Fibroblast of skin of right quadriceps (primary cell): Measurements from ENCODE around the gene TMIE.
"Not testable (repeated sequence)": the region's sequence is repeated elsewhere in the genome, so short reads cannot be mapped to it uniquely, and the experiment has no call there.

Experiments
- DNase-seq: peaks from one replicate; pipeline ENCODE4 v3.0.0-alpha.2; 2013

The TMIE gene

DNA sequence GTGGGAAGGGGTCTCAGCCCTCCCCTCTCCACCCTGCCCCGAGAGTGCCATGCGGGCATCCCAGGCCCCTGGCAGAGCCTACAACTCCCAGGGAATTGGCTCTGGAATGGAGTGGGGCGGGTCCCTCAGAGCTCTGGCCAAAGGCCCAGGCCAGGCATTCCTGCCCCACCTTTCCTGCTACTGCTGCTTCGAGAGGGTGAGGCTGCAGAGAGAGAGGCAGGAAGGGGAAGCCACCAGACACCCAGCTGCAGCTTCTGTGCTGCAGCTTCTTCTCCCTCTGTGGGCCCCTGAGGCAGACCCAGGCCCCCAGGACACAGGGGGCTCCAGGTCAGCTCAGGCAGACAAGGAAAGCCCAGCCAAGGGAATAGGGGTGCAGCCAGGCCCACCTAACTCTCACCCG lies 10.4 kb upstream of the TMIE start:
- no peak for DNase-seq

GRCh38 chr3:46692566-46692990 lies 8.6 kb upstream of the TMIE start:
- DNase-seq, result no peak

- DNase-seq, result no peak
Measured at GRCh38 chr3:46693038-46693891, 7.9 kb upstream of the TMIE start, which contains the start of gene ALS2CL. ALS2CL (minus strand) TSS chr3:46693679; CDS start chr3:46689440, 4,239 bp downstream.

- DNase-seq, result no peak
Measured at GRCh38 chr3:46693892-46694226, 7.3 kb upstream of the TMIE start.

DNA sequence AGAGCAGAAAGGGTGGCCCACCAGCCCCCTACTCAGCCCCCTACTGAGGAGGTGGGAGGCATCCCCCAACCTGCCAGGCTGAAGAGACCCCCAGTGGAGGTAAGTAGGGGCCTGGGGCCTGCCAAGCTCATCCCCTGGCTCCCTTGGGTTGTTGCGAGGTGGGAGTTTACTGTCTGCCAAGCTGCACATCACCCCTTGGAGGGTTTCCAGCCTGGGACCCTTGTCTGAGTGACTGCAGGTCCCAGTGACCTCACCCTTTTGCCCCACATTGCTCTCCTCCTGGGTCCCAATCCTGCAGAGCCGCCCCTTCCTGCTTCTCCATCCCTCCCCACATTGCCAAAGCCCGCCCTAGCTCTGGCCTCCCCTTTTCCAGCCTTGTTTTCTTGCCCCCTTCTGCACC lies 6.7 kb upstream of the TMIE start:
- no peak for DNase-seq

DNA sequence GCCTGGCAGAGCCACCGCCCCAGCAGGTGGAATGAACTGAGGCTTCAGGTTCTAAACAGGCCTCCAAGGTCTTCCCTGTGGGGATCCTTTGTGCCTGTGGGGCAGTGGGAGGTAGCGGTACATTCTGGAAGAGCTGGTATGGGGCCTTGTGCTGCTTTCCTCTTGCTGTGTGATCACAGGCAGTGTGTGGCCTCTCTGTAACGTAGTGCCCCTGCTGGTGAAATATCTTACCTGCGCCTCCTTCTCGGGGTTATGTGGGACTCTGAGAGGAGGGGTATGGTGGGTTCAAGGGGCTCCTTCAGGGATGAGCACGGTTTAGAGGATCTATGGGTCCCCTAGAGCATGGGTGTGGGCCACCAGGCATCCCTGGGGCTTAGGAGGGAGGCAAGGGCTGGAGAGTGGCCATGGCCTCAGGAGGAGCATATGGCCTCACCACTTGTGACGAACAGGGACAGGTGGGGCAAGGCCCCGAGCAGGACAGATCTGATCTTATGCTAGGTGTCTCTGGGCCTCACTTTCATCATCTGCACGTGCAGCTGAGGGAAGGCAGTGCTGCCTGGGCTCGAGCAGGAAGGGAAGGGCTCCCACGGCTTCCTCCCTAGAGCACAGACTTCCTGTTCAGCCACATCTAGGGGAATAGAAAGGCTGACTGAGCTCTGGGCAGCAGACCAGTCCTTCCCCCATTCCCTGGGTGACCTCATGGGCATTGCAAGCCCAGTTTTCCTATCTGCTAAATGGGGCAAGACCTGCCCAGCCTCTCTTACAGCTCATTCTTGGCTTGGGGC lies 5.8 kb upstream of the TMIE start:
- no peak for DNase-seq

GRCh38 chr3:46695962-46696894 lies 5.0 kb upstream of the TMIE start:
- DNase-seq, result peak; percentile 17

DNA sequence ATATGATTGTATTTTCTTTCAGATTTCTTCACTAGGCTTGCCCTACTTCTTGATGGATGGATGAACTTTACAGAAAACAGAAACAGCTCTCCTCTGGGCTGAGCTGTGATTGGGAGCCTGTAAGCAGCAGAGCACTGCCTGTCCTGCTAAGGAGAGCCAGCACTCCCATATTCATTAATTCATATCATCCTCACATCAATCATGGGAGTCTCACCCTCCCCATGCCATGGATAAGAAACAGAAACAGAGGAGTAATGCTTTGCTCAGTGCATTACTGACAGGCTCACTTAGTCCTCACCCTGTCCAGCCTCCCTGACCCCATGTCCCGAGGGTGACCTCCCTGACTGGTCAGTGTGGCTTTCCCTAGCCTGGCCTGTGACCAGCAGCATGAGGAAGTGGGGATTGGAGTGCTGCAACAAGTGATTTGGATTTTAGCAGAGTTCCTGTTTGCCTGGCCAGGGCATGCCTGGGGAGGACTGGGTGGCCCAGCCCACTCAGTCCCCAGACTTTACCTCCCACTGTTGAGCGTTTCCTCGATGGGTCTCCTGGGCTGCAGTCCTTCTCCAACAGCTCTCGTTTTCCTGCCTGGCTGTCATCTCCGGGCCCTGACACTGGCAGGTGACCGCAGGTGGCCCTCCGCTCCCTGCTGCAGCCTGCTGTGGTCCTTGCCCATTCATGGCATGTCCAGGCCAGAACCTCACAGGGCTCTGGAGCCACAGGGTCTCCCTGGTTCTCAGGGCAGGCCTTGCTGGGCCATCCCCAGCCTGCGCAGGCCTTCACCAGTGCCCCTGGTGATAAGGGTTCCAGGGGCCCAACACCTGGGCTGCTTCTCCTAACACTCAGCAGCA lies 1.3 kb upstream of the TMIE start:
- no peak for DNase-seq

GRCh38 chr3:46700772-46701171 lies 420 bp upstream of the TMIE start:
- DNase-seq, result no peak

- DNase-seq, result no peak
Measured at GRCh38 chr3:46702246-46703012, 1.2 kb downstream of the TMIE start.

GRCh38 chr3:46703013-46703520 lies 1.9 kb downstream of the TMIE start:
- no peak for DNase-seq

DNA sequence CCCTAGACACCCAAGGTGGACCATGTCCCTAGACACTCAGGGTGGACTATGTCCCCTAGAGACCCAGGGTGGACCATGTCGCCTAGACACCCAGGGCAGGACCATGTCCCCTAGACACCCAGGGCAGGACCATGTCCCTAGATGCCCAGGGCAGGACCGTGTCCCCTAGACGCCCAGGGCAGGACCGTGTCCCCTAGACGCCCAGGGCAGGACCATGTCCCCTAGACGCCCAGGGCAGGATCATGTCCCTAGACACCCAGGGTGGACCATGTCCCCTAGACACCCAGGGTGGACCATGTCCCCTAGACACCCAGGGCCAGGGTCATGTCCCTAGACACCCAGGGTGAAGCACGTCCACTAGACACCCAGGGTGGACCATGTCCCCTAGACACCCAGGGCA lies 3.2 kb downstream of the TMIE start:
- DNase-seq, result not testable (repeated sequence)

- DNase-seq, result peak; percentile 66
Measured at GRCh38 chr3:46705022-46705530, 3.9 kb downstream of the TMIE start.

DNA sequence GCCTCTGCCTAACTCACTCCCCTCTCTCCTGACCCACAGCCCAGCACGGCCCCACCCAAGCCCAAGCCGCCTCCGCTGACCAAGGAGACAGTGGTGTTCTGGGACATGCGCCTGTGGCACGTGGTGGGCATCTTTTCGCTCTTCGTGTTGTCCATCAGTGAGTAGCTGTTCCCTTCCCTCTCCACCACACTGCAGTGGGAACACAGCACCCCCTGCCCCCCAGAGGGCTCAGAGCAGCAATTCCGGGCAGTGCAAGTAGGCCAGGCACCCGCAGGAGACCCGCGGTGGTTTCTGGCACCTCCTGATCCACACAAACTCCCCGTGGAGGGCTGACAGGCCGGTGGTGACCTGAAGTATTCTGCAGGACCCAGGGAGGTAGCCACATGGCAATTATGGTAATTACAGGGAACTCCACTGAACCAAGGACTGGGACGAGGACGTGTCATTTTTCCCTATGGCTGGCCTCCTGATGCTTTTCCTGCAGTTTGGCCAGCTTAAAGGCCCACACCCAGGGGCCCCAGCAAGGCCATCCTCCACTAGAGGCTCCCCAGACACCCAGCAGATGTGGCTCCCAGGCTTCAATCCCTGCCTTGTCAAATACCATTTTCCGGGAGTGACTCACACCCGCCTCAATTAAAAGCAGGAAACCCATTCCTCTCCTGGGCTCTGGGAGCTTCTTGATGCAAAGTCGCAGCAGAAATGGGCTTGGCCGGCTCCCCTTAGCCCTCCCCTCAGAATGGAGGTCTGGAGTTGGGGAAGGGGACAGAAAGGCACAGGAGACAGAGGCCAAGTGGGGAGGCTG lies 4.8 kb downstream of the TMIE start:
- peak; percentile 85 for DNase-seq

DNA sequence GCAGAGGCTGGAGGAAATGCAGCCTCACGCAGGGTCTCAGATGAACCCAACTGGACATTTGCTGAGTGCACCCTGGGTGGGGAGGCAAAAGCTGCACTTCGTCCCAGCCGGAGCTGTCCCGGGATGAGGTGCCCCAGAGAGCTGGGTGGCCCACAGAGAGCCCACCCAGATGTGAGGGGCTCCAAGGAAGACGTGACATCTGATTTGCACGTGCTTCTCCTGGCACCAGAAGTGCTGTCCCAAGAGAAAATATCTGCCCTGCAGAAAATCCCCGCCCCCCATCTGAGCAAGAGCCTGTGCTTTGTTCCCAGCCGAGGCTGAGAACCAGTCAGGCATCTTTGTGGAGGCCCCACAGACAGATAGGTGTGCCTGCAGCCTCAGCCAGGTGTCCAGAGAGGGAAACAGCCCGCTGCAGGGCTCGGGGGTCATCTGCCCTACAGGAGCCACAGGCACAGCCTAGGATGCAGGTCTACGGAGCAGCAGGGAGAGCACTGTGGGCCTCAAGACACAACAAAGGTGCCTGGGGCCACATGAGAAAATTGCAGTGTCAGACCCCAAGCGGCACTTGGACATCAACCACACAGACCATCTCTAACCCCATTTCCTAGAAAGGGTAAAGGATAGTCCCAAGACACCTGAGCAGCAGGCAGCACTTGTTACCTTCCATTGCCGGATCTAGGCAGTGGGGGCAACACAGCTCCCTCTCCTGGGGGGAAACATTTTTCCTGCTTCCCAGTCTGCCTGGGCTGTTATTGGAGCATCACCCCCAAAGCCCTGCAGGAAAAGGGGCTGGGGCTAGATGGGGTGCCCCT lies 5.8 kb downstream of the TMIE start:
- DNase-seq, result no peak

- DNase-seq, result no peak
Measured at GRCh38 chr3:46707601-46708011, 6.4 kb downstream of the TMIE start.

DNA sequence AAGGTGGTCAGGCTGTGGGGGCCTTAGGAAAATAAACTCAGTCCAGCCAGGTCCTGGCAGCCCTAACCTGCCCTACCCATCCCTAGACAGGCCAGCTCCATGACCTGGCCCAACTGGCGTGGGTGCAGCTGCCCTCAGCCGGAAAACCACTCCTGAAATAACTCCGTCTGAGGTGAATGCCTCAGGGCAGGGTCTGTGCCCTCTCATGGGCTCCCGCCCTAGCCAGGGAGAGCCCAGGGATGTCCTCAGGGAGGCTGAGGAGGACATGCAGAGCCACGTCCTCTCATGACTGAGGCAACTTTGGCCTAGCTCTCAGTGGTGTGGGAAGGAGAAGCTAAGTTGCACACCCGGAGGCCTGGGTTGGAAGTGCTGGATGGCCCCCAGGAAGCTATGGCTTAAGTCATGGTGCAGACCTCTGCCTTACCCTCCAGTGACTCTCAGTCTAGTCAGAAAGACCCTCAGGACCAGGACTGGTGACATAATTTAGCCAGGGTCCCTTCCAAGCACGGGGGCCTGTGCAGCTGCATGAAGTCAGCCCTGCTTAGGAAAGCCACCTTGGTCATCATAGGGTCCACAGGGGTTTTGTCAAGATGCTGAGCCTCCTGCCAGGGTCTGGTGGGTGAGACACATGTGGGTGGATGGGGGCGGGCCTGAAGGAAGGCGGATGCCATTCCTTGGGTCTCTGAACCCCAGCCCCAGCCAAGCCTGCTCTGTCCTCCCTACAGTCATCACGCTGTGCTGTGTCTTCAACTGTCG lies 7.4 kb downstream of the TMIE start:
- no peak for DNase-seq

GRCh38 chr3:46709157-46709654 lies 8.0 kb downstream of the TMIE start:
- no peak for DNase-seq
